HG02943 (cell line): ENCODE measurements around the gene LETMD1.
"Not testable (repeated sequence)": the region's sequence is repeated elsewhere in the genome, so short reads cannot be mapped to it uniquely, and the experiment has no call there.

ENCODE experiments used
- ATAC-seq: cut with Tn5 transposase; IDR thresholded peaks from one replicate; pipeline ENCODE4 v1.9.1; 2021; ENCODE audit warnings: mild to moderate bottlenecking, low read depth, moderate library complexity; ENCODE audit not compliant: unreplicated experiment

Gene LETMD1, protein sequence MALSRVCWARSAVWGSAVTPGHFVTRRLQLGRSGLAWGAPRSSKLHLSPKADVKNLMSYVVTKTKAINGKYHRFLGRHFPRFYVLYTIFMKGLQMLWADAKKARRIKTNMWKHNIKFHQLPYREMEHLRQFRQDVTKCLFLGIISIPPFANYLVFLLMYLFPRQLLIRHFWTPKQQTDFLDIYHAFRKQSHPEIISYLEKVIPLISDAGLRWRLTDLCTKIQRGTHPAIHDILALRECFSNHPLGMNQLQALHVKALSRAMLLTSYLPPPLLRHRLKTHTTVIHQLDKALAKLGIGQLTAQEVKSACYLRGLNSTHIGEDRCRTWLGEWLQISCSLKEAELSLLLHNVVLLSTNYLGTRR

DNA sequence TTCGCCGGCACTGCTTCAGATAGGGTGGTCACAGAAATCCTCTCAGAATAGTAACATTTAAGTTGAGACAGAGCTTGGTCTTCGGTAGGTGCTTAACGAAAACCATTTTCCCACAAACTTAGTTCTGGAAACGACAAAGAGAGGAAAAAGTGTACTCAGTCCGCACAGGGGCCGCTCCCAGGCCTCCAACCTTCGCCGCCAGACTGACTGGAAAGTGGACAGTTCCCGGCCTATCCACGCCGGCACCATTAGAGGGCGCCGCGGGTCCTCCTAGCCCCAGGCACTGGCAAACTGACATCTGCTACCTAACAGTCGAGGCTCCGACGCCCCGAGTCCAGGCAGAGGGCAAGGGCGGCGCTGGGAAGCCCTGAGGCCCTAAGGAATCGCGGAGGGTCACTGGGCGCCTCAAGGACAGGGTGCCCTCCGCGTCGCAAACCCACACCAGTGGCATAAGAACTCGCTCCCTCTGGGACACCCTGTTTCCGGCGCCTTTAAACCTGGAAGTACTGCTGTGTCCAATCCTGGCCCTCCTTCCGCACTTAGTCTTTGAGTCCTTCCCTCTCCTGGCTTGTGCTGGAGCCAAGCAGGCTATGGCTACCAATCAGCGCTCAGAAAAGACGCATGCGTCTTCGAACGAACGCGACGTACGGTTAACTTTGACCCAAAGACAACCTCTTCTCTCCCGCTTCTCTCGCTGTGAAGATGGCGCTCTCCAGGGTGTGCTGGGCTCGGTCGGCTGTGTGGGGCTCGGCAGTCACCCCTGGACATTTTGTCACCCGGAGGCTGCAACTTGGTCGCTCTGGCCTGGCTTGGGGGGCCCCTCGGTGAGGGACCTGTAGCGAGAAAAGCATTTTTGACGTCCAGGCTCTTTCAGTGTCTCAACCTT lies at the start of gene LETMD1:
LETMD1 (plus strand) TSS at position 673 of the 886 bp plus-strand sequence; CDS start at position 703, 30 bp downstream.
- ATAC-seq, result peak; percentile 98

DNA sequence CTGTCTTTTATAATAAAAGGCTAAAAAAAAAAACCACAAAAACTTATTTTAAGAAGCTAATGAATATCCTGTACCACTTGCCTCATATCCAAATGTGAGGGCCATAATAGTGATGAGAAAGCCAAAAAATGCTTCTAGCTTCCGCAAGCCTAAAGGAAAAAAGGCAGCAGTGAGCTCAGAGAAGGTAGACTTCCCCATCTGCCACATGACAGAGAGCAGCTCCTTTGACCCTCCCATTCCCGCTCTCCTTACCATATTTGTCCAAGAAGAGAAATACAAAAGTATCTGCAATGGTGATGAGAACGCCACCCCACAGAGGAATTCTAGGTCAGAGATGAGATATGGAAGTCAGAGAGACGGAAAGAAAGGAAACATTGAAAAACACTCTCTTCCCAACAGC lies 49.0 kb upstream of the LETMD1 start:
- ATAC-seq, result no peak

DNA sequence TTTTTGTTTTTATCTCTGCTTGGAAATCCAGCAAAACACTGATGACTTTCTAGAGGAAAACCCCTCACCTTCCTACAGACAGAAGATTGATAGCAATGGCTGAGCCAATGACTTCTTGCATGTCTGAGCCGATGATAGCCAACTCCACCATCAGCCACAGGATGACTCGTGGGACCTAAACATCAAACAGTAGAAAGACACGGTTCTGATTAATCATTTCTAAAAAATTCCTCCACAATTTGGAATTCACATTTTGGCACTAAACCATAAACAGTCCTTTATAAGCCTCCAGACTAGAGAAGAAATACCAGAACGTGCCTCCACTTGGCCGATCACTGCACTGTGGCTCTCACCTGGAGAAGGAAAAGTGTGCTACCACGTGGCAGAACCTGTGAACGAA lies 47.9 kb upstream of the LETMD1 start:
- ATAC-seq, result no peak

DNA sequence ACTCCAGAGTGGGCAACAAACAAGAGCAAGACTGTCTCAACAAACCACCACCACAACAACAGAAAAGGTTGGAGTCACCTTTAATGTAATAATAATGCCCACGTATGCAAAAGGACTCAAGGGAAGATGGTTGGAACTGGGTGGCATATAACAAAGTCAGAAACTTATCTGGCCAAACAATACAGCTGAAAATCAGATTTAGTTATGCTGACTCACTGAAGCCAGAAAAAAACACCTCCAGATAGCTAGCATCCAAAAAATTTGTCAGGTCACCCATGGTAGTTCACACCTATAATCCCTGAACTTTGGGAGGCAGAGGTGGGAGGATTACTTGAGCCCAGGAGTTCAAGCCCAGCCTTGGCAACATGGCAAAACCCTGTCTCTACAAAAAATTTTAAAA lies 46.3 kb upstream of the LETMD1 start:
- ATAC-seq, result no peak

DNA sequence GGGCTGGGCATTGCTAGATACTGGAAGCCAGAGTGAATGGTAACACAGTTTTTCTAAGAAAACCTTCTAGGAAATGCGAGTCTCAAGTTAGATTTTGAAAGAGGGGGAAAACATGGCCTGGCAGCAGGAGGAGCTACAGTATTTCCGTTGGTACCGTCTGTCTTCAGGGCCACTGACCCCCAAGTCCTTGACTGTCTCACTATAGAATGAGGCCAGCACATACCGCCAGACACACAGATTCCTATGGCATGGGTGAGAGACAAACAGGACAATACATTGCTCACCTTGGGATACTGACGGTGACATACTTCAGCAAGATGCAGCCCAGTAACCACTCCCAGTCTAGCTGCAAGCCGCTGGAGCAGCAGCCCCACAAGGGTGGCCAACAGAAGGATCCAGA lies 43.6 kb upstream of the LETMD1 start:
- no peak for ATAC-seq

DNA sequence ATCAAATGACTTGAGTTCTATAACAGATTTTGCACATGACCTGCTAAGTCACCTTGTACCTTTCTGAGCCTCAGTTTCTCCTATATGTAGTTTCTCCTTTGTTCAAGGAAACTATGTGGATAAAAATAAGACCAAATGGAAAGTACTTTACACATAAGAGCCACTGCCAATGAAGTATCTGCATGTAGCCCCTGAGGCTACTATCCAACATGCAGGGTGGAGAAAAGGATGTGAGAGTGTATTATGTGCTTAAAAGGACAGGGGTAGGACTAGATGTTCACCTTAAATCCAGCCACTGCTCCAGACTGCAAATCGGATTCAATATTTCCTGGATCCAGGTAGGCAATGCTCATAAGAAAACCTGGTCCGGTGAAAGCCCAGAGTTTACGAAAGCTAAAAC lies 43.1 kb upstream of the LETMD1 start:
- ATAC-seq, result no peak

DNA sequence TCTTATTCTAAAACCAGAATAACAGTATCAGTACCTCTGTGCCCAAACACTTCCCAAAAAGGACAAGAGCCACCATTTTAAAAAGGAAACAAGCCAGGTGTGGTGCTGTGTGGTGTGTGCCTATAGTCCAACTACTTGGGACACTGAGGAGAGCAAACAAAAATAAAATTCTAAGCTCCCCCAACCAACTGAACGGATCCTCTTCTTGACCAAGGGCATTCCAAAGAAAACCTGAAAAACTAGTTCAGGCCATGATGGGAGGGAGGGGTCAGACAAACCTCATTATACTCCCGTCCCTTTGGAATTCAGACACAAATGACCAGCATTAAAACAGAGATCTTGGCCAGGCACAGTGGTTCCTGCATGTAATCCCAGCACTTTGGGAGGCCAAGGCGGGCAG lies 42.5 kb upstream of the LETMD1 start:
- ATAC-seq, result no peak

DNA sequence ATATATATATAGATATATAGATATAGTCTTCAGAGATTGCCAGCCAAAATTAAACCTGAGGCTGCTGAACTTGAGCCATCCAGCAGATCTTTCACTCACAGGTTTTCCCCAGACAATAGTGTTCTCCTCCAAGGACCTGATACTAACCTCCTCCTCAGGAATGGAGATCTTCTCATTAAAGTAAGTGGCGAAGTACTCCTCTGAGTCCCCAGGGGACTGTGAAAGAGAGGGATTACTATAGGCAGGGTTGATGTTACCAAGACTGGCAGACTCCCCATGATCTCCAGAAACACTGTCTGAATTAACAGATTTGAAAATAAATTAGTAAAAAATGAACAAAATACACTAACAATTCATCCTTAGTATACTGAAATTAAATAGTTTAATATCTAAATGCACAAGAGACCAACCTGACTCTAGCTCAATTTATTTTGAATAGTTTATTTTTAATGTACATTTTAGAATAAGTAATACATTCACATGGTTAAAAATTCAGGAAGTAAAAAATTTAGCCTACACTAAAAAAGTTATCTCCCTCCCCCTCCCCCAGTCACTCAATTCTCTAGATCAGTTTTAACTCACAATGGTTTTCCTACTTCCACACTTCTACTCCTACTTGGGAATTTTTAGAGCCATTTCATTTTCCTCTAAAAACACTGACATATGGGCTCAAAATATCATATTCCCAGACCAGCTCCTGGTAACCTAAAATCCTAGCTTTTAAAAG lies 39.6 kb upstream of the LETMD1 start:
- ATAC-seq, result no peak

DNA sequence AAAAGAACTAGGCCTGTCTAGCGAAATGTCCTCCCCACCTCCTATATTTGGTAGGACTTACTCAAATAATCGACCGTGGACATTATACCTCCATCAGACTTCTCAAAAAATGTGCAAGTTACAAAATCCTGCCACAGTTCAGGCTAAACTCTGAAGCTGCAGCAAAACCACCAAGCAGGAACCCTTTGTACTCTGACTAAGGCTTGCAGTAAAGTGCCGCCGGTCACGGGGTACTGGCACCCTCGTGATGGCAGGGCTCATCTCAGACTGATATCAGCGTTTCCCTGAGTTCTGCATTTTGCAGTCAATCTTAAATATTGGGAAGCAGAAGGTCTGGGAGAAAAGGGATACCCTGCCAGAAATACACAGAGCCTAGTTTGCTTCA lies 39.1 kb upstream of the LETMD1 start:
- no peak for ATAC-seq

DNA sequence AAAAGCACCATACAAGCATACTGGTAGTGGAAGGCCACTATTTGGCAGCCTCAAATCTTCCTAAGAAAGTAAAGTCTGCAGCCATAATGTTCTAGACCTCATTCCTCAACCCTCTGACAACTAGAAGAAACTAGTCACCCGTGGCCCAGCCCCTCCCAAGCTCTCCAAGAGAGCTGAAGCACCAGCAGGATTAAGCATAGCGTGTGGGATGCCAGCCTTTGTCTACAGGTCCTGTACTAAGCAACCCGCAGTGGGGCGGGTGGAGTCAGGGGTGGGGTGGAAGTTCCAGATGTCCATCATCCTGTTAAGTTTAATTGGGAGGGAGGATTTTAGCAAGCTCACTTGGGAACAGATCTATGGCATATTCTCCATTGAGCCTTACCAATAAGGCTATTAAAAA lies 36.2 kb upstream of the LETMD1 start:
- no peak for ATAC-seq

DNA sequence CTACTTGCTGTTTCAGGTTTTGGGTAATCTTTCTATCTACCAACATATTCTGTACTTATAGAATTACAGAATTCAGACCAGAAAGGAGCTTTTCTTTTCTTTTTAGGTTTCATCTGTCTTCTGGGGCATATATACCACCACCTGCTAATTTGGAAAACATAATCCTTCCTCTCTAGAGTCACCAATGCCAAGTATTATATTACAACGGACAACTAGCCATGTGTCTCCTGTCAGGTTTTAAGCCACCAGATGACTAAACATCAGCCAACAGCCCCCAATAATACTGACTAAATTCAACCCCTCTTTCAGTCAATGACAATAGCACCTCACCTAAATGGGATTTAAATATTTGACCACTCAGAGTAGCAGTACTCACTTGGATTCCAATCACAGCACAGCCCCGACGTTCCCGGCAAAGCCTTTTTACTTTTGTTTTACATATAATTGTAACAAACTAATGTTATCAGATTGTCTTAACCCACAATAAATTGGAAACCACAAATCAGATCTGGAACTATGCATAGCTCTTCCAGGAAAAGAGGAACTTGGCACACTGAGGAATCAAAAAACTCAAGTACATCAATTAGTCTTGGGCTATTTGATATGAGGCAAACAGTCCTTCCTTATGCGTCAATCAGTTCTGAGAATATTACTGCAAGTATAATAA lies 35.4 kb upstream of the LETMD1 start:
- no peak for ATAC-seq

DNA sequence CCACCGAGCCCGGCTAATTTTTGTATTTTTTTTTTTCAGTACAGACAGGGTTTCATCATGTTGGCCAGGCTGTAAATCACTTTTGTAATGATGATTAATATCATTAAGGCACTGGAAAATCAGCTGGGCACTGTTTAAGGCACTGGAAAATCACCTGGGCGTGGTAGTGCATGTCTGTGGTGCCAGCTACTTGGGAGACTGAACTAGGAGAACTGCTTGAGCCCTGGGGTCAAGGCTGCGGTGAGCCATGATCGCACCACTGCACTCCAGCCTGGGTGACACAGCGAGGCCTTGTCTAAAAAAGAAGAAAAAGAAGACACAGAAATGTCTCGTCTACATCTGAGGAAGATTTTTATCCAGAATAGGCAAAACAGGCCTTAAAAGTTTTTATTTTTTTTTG lies 34.7 kb upstream of the LETMD1 start:
- no peak for ATAC-seq

DNA sequence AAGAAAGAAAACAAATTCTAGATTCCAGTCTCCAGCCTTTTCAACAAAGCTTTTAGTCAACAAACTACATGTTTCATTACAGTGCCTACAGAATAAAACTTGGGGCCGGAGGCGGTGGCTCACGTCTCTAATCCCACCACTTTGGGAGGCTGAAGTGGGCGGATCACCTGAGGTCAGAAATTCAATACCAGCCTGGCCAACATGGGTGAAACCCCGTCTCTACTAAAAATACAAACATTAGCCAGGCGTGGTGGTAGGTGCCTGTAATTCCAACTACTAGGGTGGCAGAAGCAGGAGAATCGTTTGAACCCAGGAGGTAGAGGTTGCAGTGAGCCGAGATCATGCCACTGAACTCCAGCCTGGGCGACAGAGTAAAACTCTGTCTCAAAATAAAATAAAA lies 33.7 kb upstream of the LETMD1 start:
- not testable (repeated sequence) for ATAC-seq

DNA sequence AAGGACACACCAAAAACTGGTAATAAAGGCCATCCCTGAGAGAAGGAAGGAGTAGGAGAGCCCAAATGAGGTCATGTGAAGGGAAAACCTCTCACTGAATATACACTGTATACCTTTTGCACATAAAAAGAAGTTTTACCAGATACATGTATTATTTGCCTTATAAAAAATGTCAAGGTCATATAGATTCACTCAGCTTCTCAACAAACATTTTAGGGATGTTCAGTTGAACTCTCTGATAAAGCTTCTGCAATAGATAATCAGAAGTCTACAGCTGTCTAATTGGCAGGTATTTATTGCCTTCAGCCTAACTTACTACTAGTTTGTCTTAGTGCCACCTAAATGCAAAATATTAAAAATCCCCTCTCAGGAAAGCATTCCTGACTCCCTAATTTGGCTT lies 30.7 kb upstream of the LETMD1 start:
- ATAC-seq, result no peak

DNA sequence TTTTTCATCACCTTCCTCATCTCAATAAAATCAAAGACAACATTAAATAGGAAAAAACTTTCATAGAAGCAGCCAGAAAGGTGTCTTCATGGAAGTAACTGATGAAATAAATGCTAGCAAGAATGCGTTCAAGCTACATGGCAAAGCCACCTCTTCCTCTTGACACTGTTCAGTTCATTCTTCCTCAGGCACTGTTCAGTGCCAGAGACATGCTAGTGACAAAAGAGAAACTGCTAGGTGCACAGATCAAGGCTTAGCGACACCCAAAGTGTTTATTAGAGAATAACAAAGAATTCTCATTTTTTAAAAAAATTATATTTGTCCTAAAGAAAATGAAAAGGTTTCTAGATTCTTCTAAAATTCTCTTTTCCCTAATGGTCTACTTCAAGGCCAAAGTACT lies 29.2 kb upstream of the LETMD1 start:
- no peak for ATAC-seq

DNA sequence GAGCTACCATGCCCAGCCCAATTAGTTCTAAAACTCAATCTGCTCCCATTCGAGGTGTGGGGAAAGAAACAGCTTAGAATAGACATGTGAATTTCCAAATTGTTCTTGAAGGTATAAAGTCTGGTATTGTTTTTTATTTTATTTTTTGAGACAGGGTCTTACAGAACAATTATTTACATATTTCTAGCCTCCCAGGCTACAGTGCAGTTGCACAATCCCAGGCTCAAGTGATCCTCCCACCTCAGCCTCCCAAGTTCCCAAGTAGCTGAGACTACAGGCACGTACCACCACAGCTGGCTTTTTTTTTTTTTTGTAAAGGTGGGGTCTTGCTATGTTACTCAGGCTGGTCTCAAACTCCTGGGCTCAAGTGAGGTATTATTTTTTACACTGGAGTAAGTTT lies 28.2 kb upstream of the LETMD1 start:
- ATAC-seq, result no peak

DNA sequence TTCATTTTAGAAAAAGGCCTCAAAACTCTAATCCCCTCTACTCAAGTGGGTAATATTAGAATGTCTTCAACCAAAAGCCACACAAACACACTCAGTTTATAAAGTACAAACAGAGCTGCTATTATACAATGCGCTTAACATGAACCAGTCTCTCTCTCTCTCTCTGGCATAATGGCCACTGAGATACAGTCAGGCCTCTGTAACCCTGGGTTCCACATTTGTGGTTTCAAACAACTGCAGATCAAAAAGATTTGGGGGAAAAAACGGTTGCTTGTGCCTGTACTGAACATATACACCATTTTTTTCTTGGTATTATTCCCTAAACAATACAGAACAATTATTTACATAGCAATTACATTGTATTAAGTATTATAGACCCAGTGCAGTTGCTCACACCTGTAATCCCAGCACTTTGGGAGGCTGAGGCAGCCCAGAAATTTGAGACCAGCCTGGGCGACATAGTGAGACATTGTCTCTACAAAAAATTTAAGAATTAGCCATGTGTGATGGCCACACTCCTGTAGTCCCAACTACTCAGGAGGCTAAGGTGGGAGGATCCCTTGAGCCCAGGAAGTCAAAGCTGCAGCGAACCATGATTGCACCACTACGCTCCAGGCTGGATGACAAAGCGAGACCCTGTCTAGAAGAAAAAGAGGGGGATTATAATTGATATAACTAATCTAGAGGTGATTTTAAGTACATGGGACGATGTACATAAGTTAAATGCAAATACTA lies 27.5 kb upstream of the LETMD1 start:
- ATAC-seq, result no peak

DNA sequence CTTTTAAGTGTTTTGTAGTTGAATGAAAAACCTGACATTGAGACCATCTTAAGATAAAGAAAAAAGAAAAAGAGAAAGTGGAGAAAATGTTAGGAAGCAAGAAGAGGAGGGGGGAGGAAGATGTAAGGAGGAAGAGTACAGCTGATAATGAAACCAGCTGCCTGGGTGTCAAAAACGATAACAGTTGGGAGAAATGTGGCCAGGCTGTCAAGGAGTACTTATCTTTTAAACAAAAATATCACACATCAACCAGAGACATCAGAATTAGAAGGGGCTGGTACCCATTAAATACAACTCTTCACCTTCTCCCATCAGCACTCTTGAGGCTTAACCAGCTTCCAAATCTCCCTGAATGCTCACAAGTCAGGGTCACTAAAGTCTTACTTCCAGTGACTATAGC lies 26.4 kb upstream of the LETMD1 start:
- ATAC-seq, result no peak

DNA sequence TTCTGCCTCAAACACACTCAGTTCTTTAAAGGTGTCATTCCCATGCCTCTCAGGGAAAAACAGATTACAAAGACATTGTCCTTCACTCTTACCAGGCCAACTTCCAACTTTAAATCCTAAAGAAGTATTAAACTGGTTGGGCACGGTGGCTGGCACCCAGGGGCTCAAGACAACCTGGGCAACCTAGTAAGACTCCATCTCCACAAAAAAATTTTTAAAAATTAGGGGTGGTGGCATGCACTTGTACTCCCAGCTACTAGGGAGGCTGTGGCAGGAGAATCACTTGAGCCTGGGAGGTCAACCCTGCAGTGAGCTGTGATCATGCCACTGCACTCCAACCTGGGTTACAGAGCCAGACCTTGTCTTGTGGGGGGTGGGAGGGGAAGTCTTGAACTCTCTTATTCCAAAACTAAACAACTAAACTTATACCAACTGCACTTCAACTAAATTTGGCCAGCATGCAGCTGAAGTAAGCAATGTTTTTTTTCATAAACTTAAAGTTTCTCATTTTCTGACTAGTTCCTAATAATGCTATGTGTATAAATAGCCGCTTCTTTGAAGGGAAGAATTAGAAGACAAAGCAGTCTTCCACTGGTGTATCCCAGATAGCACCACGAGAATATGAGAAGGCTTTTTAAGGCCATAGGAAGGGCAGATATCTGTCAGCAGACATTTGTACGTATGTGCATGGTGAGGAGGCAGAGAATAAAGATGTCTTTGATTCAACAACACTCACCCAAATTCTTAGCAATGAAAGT lies 24.3 kb upstream of the LETMD1 start:
- ATAC-seq, result no peak
